Fibroblast of skin of right quadriceps (primary cell): ENCODE results near the gene PDSS2.
A peak's percentile ranks its signal among the peaks of the same experiment; 100 is the strongest.
"Not testable (repeated sequence)": the region's sequence is repeated elsewhere in the genome, so short reads cannot be mapped to it uniquely, and the experiment has no call there.

ENCODE experiments used
- DNase-seq: peaks from one replicate; pipeline ENCODE4 v3.0.0-alpha.2; 2013

Gene PDSS2

GRCh38 chr6:107473660-107474059 is 14.3 kb upstream of the PDSS2 start:
- no peak for DNase-seq

- DNase-seq, result no peak
Measured at GRCh38 chr6:107470364-107470763, 11.0 kb upstream of the PDSS2 start.

- DNase-seq, result no peak
Measured at GRCh38 chr6:107466062-107466461, 6.7 kb upstream of the PDSS2 start.

- no peak for DNase-seq
Measured at GRCh38 chr6:107460083-107460631, 793 bp upstream of the PDSS2 start.

- DNase-seq, result peak; percentile 10
Measured at GRCh38 chr6:107458672-107459282, 587 bp downstream of the PDSS2 start.

- DNase-seq, result no peak
Measured at GRCh38 chr6:107448776-107449175, 10.6 kb downstream of the PDSS2 start.

GRCh38 chr6:107447663-107448216 is 11.6 kb downstream of the PDSS2 start:
- DNase-seq, result no peak

- no peak for DNase-seq
Measured at GRCh38 chr6:107444277-107444676, 15.1 kb downstream of the PDSS2 start.

GRCh38 chr6:107443608-107444267 is 15.6 kb downstream of the PDSS2 start:
- DNase-seq, result peak; percentile 52

GRCh38 chr6:107442938-107443607 is 16.3 kb downstream of the PDSS2 start:
- no peak for DNase-seq

GRCh38 chr6:107441682-107442081 is 17.7 kb downstream of the PDSS2 start:
- no peak for DNase-seq

- no peak for DNase-seq
Measured at GRCh38 chr6:107440936-107441335, 18.4 kb downstream of the PDSS2 start.

- no peak for DNase-seq
Measured at GRCh38 chr6:107439406-107439805, 20.0 kb downstream of the PDSS2 start.

- no peak for DNase-seq
Measured at GRCh38 chr6:107437691-107438090, 21.7 kb downstream of the PDSS2 start.

- no peak for DNase-seq
Measured at GRCh38 chr6:107436881-107437280, 22.5 kb downstream of the PDSS2 start.

GRCh38 chr6:107435798-107436197 is 23.6 kb downstream of the PDSS2 start:
- DNase-seq, result peak; percentile 5

- DNase-seq, result no peak
Measured at GRCh38 chr6:107434812-107435211, 24.6 kb downstream of the PDSS2 start.

- not testable (repeated sequence) for DNase-seq
Measured at GRCh38 chr6:107425951-107426350, 33.4 kb downstream of the PDSS2 start.

GRCh38 chr6:107423474-107423990 is 35.8 kb downstream of the PDSS2 start:
- no peak for DNase-seq

GRCh38 chr6:107421696-107422256 is 37.6 kb downstream of the PDSS2 start:
- DNase-seq, result no peak

- DNase-seq, result no peak
Measured at GRCh38 chr6:107419733-107420132, 39.6 kb downstream of the PDSS2 start.

GRCh38 chr6:107418118-107418517 is 41.2 kb downstream of the PDSS2 start:
- no peak for DNase-seq

GRCh38 chr6:107416145-107416544 is 43.2 kb downstream of the PDSS2 start:
- peak; percentile 3 for DNase-seq
